ENCODE results near the gene SNU13.
"Not testable (repeated sequence)": the region's sequence is repeated elsewhere in the genome, so short reads cannot be mapped to it uniquely, and the experiment has no call there.

The SNU13 gene

DNA sequence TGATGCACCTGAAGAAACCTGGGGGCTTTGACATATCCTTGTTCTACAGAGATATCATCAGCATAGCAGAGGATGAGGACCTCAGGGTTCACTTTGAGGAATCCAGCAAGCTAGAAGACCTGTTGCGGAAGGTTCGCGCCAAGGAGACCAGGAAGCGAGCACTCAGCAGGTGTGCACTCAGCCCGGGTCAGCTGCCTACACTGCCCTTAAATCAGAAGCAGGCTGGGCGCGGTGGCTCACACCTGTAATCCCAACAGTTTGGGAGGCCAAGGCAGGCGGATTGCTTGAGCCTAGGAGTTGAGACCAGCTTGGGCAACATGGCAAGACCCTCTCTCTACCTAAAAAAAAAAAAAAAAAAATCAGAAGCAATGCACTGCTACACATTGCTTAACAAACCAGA lies 51.0 kb downstream of the SNU13 start:
- DNase-seq = not testable (repeated sequence)

DNA sequence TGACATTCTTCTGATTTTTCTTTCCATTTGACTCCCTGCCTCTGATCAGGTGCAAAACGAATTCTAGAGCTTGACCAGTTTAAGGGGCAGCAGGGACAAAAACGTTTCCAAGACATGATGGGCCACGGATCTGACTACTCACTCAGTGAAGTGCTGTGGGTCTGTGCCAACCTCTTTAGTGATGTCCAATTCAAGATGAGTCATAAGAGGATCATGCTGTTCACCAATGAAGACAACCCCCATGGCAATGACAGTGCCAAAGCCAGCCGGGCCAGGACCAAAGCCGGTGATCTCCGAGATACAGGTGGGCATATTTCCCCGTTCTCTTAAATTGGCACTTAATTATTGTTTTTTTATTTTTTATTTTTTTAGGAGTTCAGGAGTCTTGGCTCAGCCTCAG lies 52.2 kb downstream of the SNU13 start:
- DNase-seq = no peak

DNA sequence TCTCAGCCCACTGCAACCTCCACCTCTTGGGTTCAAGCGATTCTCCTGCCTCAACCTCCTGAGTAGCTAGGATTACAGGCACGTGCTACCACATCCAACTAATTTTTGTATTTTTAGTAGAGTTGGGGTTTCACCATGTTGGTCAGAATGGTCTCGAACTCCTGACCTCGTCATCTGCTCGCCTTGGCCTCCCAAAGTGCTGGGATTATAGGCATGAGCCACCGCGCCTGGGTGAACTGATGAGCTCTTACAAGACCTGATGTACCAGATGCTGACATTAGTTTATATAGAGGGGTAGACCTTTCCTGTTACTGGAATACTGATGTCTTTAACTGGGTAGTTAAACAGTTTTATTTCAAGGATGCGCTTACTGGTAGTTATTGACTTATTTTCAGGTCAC lies 54.1 kb downstream of the SNU13 start:
- not testable (repeated sequence) for DNase-seq

DNA sequence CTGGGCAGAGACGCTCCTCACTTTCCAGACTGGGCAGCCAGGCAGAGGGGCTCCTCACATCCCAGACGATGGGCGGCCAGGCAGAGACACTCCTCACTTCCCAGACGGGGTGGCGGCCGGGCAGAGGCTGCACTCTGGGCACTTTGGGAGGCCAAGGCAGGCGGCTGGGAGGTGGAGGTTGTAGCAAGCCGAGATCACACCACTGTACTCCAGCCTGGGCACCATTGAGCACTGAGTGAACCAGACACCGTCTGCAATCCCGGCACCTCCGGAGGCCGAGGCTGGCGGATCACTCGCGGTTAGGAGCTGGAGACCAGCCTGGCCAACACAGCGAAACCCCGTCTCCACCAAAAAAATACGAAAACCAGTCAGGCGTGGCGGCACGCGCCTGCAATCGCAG lies 57.1 kb downstream of the SNU13 start:
- DNase-seq = not testable (repeated sequence)

DNA sequence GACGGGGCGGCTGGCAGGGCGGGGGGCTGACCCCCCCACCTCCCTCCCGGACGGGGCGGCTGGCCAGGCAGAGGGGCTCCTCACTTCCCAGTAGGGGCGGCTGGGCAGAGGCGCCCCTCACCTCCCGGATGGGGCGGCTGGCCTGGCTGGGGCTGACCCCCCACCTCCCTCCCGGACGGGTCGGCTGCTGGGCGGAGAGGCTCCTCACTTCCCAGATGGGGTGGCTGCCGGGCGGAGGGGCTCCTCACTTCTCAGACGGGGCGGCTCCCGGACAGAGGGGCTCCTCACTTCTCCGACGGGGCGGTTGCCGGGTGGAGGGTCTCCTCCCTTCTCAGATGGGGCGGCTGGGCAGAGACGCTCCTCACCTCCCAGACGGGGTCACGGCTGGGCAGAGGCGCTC lies 57.6 kb downstream of the SNU13 start:
- not testable (repeated sequence) for DNase-seq

DNA sequence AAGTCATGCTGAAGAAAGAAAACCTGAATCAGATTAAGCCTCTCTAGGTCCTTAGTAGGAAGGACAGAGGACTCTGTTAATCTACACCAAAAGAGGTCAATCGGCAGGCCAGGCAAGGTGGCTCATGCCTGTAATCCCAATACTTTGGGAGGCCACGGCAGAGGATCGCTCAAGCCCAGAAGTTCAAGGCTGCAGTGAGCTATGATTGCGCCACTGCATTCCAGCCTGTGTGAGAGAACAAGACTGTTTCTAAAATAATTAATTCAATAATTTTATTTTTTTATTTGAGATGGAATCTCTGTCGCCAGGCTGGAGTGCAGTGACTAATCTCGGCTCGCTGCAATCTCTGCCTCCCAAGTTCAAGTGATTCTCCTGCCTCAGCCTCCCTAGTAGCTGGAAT lies 63.1 kb downstream of the SNU13 start:
- no peak for DNase-seq
